Activated B cell treated with CpG ODN at 0.5 μM for 24 hours (primary cell): ENCODE results near the gene SNAPC4. TPM values are rescaled to one million over a fixed set of nuclear protein-coding genes. Genes with fewer than 3 reads are reported as not detected.

Source experiments
- ATAC-seq: fragments of 200-7000 bp; cut with Tn5 transposase; one replicate; pipeline ENCODE4 v1.10.0; 2021; ENCODE audit warnings: low read depth, mild to moderate bottlenecking, moderate library complexity
- CTCF ChIA-PET: fragments of 350-600 bp; sonication (Branson Sonifier 250); formaldehyde crosslinking; loops from one replicate; lab custom pipeline; 2021; ENCODE audit warnings: antibody characterized with exemption; lab: Charles Lee
- POLR2A ChIA-PET: fragments of 350-600 bp; sonication (Branson Sonifier 250); formaldehyde crosslinking; loops from one replicate; lab custom pipeline; 2021; ENCODE audit warnings: antibody characterized with exemption; lab: Charles Lee
- DNase-seq: peaks from one replicate; pipeline ENCODE4 v3.0.0; 2022
- H3K27ac Mint-ChIP-seq: one replicate; pipeline ENCODE4 v1.8.0; 2020; ENCODE audit warnings: mixed read lengths
- H3K27me3 Mint-ChIP-seq: one replicate; pipeline ENCODE4 v1.8.0; 2021; ENCODE audit warnings: mixed read lengths
- H3K36me3 Mint-ChIP-seq: one replicate; pipeline ENCODE4 v1.8.0; 2021; ENCODE audit warnings: low read depth, mixed read lengths
- H3K4me1 Mint-ChIP-seq: one replicate; pipeline ENCODE4 v1.8.0; 2021; ENCODE audit warnings: mixed read lengths
- H3K4me3 Mint-ChIP-seq: one replicate; pipeline ENCODE4 v1.8.0; 2020; ENCODE audit warnings: mild to moderate bottlenecking, mixed read lengths
- H3K9me3 Mint-ChIP-seq: one replicate; pipeline ENCODE4 v1.8.0; 2020; ENCODE audit warnings: mixed read lengths
- intact Hi-C: fragments of 100-400 bp; cut with micrococcal nuclease; formaldehyde crosslinking; loops from one replicate; pipeline ENCODE4 v1.15.1; 2024
- total RNA-seq: library from RNA; stranded (reverse); gene quantifications from 2 replicates; pipeline ENCODE4 v1.2.3, GENCODE V29; 2022
- TF ChIP-seq, protein P1 (sequence below): fragments of 200-600 bp; IDR thresholded peaks from one replicate; pipeline ENCODE4 v1.8.0; 2022; ENCODE audit warnings: antibody characterized with exemption, mild to moderate bottlenecking

SNAPC4 gene
- total RNA-seq, 1 donor from 2014 or later, result 22.2 TPM

DNA sequence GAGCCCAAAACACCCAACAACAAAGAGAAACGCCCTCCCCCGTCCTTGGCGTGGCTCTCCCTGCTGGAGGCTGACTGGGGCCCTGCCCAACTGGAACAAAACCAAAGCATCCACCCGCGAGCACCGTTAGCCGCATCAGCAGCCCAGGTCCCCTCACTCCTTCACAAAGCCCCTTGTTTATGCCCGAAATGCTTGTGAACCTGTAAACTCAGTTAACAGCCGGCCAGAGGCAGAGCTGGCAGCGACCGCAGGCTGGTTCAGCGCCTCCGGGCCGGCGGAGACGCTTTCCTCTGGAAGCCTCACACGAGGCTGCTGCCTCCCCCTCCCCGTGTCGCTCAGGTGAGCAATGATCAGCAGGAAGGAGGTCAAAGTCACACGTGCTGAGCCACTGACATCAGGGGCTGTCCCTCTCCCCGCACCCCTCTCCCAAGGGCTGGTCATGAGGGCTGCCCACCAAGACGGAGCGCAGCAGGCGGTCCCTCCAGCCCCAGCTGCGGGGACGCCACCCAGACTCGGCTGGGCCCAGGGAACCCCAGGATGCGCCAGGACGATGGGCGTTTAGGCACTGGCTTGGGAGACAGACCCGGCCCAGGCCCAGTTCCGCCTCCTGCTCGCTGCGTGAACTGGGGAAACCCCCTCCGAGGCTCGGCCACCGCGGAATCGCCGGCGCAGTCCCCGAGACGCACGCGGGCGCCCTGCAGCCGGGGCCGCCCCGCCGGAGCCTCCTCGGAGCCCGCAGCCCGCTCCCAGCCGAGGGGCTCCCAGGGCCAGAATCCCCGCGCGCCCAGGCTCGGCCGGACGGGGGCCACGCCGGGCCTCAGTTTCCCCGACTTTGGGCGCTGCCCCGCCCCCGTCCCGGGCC, 563 bp downstream of the SNAPC4 start:
- intact Hi-C loops, result loop anchor here (1.0 to 10.0 kb wide), 7 partner anchors 11 to 282 kb away; partner anchors contain the start of genes DNLZ, ENTR1, INPP5E and PMPCA
- Mint-ChIP-seq H3K36me3 (peaks cover 53% of the 10 kb centered on the region), H3K9me3 (no peaks in the 10 kb centered on the region), H3K4me3 (peak overlapping the region; percentile 87), H3K4me1 (peaks cover 40% of the 10 kb centered on the region), H3K27ac (peak overlapping the region; percentile 46), H3K27me3 (no peaks in the 10 kb centered on the region)
- peak; percentile 26 for ATAC-seq
- ChIA-PET CTCF (no interaction called here), POLR2A (interaction anchor here (0.6 to 2.8 kb wide), 2 partner anchors 36 to 918 kb away, joined by 6 to 14 read pairs; partner anchors contain the start of gene DNLZ)
- DNase-seq, result peak; percentile 36
- TF ChIP-seq, protein P1, sequence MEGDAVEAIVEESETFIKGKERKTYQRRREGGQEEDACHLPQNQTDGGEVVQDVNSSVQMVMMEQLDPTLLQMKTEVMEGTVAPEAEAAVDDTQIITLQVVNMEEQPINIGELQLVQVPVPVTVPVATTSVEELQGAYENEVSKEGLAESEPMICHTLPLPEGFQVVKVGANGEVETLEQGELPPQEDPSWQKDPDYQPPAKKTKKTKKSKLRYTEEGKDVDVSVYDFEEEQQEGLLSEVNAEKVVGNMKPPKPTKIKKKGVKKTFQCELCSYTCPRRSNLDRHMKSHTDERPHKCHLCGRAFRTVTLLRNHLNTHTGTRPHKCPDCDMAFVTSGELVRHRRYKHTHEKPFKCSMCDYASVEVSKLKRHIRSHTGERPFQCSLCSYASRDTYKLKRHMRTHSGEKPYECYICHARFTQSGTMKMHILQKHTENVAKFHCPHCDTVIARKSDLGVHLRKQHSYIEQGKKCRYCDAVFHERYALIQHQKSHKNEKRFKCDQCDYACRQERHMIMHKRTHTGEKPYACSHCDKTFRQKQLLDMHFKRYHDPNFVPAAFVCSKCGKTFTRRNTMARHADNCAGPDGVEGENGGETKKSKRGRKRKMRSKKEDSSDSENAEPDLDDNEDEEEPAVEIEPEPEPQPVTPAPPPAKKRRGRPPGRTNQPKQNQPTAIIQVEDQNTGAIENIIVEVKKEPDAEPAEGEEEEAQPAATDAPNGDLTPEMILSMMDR, result no peak

DNA sequence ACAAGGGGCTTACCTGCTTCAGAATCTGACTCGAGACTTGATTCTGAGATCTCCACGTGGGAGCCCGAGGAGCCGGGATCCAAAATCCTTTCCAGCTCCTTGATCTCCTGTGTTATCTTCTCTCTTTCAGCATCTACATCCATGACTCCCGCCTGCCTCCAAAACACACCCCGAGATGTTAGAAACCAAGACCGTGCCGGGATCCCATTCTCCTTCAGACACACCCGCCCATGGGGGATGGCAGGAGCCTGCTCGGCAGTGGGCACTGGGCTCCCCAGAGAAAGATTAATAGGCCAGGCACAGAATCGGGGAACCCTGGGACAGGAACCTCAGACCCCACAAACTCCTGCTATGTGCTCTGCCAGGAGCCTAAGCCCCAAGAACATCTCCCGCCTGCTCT, 1.7 kb downstream of the SNAPC4 start:
- no peak for ATAC-seq

DNA sequence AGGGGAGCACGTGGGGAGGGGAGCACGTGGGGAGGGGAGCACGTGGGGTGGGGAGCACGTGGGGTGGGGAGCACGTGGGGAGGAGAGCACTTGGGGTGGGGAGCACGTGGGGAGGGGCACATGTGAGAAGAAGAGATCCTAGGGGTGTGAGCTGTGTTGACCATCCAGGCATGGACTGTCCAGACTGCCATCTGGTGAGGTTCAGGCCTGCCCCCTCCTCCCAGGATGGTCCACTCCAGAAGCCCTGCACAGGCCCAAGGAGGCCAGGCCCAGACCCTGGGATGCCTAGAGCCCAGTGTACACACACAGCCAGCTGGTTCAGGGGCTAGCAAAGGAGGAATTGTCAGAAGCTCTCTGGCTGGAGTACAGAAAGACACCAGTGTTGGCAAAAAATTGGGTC, 2.3 kb downstream of the SNAPC4 start:
- POLR2A ChIA-PET, result interaction anchor here (0.5 kb wide), 1 partner anchor 17 kb away, joined by 3 read pairs; no protein-coding TSS in a partner anchor
- no peak overlapping the region for H3K27ac Mint-ChIP-seq
- intact Hi-C loops, result no loop called here

More for the DNA sequence above, 1.7 kb downstream of the SNAPC4 start:
- Mint-ChIP-seq H3K27ac (no peak overlapping the region), H3K27me3 (no peaks in the 10 kb centered on the region), H3K36me3 (peaks cover 59% of the 10 kb centered on the region), H3K9me3 (no peaks in the 10 kb centered on the region), H3K4me3 (peak overlapping the region; percentile 87), H3K4me1 (peaks cover 29% of the 10 kb centered on the region)
- intact Hi-C loops, result no loop called here
- POLR2A ChIA-PET, result interaction anchor here (0.5 kb wide), 1 partner anchor 17 kb away, joined by 3 read pairs; no protein-coding TSS in a partner anchor
- TF ChIP-seq, protein P1, result no peak
- CTCF ChIA-PET, result no interaction called here
- DNase-seq, result no peak

DNA sequence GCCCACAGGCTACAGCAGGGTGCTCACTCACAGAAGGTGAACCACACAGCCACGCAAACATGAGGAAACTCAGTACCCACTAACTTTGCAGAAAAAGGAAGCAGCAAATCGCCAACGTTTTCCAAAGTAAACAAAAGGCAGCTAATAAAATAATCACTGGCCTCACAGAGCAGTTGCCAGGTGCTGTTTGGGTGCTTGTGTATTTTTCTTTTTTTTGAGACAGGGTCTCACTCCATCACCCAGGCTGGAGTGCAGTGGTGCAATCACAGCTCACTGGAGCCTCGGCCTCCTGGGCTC, 3.8 kb downstream of the SNAPC4 start:
- Mint-ChIP-seq H3K9me3 (no peaks in the 10 kb centered on the region), H3K27ac (no peak overlapping the region), H3K36me3 (peaks cover 63% of the 10 kb centered on the region), H3K4me1 (peaks cover 21% of the 10 kb centered on the region), H3K4me3 (no peak overlapping the region), H3K27me3 (no peaks in the 10 kb centered on the region)
- ATAC-seq (no peak), DNase-seq (no peak)
- ChIA-PET CTCF (no interaction called here), POLR2A (no interaction called here)
- TF ChIP-seq, protein P1, result no peak
- intact Hi-C loops, result no loop called here

More for the DNA sequence above, 2.3 kb downstream of the SNAPC4 start:
- no peaks in the 10 kb centered on the region for H3K27me3 Mint-ChIP-seq
- CTCF ChIA-PET, result no interaction called here
- TF ChIP-seq, protein P1, result no peak
- no peak overlapping the region for H3K4me3 Mint-ChIP-seq
- peaks cover 27% of the 10 kb centered on the region for H3K4me1 Mint-ChIP-seq
- H3K9me3 Mint-ChIP-seq, result no peaks in the 10 kb centered on the region
- ATAC-seq, result no peak
- DNase-seq, result no peak
- peaks cover 59% of the 10 kb centered on the region for H3K36me3 Mint-ChIP-seq
